GM19395 (cell line): Measurements from ENCODE around the gene OR51B6.
"Not testable (repeated sequence)": the region's sequence is repeated elsewhere in the genome, so short reads cannot be mapped to it uniquely, and the experiment has no call there.

Source experiments
- ATAC-seq: cut with Tn5 transposase; IDR thresholded peaks from one replicate; pipeline ENCODE4 v1.9.1; 2021; ENCODE audit warnings: mild to moderate bottlenecking, moderate library complexity; ENCODE audit not compliant: unreplicated experiment

Gene OR51B6

DNA sequence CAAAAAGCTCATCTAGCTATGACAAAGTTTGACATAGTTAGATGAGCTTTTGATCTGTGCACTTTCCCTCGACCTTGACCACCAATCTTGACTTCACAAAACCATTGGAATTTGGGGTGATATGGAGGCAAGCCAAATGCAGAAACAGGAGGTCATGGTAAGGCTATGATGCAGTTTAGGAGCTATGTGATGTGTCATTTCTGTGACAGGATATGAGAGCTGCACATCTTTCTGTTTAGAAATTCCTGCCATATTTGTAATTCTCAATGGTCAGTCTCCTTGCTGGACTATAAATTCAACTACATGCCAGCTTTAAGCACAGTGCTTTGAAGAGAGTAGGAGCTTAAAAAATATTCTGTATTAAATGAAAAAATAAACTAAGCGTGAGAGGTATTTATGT, 12.9 kb downstream of the OR51B6 start:
- ATAC-seq = no peak

- ATAC-seq = not testable (repeated sequence)
Observed at GRCh38 chr11:5366365-5366764, 15.1 kb downstream of the OR51B6 start.

GRCh38 chr11:5366856-5367255, 15.5 kb downstream of the OR51B6 start:
- ATAC-seq = no peak

DNA sequence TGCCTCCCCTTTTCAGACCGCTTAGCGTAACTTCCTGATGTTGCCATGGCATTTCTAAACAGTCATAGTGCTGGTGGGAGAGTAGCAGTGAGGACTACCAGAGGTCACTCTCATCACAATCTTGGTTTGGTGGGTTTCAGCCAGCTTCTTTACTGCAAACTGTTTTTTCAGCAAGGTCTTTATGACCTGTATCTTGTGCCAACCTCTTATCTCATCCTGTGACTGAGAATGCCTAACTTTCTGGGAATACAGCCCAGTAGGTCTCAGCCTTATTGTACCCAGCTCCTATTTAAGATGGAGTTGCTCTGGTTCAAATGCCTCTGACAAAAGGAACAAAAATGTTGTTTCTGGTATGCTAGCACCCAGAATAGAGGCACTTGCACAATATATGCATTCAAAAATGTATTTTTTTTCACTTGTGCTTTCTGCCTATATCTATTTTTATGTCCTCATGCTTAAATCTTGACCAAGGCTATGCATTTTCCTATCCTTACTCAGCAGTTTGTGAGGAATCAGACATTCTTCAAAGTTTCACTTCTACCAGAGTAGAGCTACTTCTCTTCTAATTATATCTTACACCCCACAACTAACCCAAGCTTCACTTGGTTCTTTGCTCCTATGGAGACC, 16.3 kb downstream of the OR51B6 start:
- ATAC-seq = no peak

- peak; percentile 70 for ATAC-seq
Observed at GRCh38 chr11:5368502-5369043, 17.3 kb downstream of the OR51B6 start.

DNA sequence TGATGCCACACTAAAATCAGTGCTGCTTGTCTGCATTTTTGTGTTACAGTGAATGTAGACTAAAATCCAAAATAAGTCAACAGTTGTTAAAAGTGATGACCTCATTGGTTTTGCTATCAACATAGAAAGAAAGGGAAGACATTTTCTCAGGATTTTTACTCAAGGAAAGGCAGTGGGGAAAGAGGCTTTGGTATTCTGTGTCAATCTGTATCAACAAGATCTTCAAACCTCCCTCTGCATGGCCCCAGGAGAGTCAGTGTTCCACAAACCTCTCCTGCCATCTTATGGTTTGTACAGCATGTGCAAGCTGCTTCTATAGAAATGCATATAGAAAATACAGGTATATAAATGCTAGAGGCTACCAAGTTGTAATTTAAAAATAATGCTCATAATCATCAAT, 18.5 kb downstream of the OR51B6 start:
- ATAC-seq = peak; percentile 47

DNA sequence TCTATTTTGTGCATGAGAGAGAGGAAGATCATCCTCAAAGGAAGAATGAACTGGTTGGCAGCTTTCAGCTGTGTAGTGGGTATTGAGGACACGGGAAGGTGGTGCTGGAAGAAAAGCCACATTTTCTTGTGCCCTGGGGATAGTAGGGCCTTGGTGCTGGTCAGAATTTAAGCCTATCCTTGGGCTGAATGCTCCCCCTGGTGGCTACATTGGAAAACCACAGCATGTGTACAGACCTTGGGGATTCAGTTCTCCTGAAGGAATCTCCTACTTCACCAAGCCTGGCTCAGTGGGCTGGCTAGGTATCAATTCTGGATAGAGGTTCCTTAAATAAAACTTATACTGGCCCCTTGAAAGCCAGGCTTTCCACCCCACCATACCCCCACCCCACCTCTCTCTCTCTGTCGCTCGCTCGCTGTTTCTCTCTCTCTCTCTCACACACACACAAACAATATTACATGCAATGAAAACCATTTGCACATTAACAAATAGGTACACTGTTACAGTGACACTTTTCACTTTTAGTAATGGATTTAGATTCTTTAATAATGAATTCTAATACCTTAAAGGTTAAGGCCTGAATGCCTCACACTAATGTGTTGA, 29.5 kb downstream of the OR51B6 start:
- ATAC-seq = peak; percentile 98

DNA sequence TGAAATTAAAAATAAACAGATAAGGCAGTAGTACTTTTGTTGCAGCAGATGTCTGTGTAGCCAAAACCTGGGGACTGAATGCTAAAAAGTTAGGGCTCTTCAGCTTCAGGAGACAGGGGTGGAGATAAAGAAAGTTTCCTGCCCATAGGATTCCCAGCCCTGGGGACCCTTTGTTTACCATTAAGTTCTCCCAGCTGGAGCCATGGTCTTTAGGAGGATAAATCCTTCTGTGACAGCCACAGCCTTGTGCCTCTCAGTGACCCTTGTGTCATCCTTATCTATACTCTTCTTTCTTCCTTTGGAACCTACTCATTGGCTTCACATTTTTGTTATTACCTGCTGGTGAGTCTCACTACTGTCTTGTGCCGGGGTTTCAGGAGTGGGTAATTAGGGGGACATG, 32.3 kb downstream of the OR51B6 start, which contains the start of gene OR51M1:
Gene OR51M1 (plus strand): TSS at position 237 of the 400 bp plus-strand sequence. CDS start 5,587 bp downstream, outside the sequence.
- no peak for ATAC-seq

GRCh38 chr11:5384335-5384734, 33.0 kb downstream of the OR51B6 start:
- ATAC-seq = no peak

- ATAC-seq = no peak
Observed at GRCh38 chr11:5390210-5390609, 38.9 kb downstream of the OR51B6 start.

DNA sequence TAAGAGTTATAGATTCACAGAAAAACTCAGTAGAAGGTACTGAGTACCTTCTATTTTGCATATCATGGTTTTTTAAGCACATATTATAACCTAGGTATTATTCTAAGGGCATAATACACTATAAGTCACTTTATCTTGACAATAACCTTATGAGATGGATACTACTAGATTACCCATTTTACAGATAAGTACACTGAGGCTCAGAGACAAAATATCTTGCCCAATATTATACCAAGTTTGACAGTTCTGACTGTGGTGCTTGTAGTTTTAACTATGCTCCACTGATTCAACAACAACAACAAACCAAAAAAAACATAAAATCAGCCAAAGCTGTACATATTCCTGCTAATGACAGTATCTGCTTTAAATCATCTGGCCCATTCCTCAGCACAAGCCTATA, 42.8 kb downstream of the OR51B6 start:
- no peak for ATAC-seq

DNA sequence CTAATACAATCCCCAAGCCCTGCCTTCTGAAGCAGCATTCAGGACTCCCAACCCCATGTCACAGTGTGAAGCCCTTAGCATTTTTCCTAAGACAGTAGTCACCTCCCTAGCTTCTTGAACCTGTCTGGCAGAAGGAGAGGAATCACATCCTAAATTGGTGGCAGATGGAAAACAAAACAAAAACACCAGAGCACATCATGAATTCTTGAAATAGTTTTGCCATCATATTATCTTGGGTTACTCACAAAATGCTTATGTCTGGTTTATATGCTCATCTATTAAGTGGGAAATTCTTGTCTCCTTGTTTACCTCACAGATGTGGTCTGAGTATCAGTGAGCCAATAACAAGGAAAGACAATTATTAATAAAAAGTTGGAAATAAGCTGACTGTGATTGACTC, 47.6 kb downstream of the OR51B6 start:
- no peak for ATAC-seq
